Stromal cell of bone marrow (primary cell): Measurements from ENCODE around the gene SCAMP2.

ENCODE experiments used
- DNase-seq: peaks from one replicate; pipeline ENCODE4 v3.0.0-alpha.2; 2012; ENCODE audit warnings: low read depth

SCAMP2 gene

GRCh38 chr15:74838137-74838516, 35.0 kb downstream of the SCAMP2 start:
- no peak for DNase-seq

- DNase-seq, result no peak
Measured at GRCh38 chr15:74837482-74838136, 35.6 kb downstream of the SCAMP2 start.

- DNase-seq, result no peak
Measured at GRCh38 chr15:74836846-74837245, 36.3 kb downstream of the SCAMP2 start.

GRCh38 chr15:74835312-74835823, 37.8 kb downstream of the SCAMP2 start:
- DNase-seq, result peak; percentile 27

- DNase-seq, result no peak
Measured at GRCh38 chr15:74833376-74834107, 39.6 kb downstream of the SCAMP2 start.

GRCh38 chr15:74832826-74833225, 40.3 kb downstream of the SCAMP2 start:
- no peak for DNase-seq

GRCh38 chr15:74831813-74832495, 41.2 kb downstream of the SCAMP2 start:
- DNase-seq, result no peak

GRCh38 chr15:74830868-74831267, 42.3 kb downstream of the SCAMP2 start:
- DNase-seq, result no peak

GRCh38 chr15:74829991-74830390, 43.2 kb downstream of the SCAMP2 start:
- DNase-seq, result no peak

- DNase-seq, result peak; percentile 23
Measured at GRCh38 chr15:74829486-74829885, 43.7 kb downstream of the SCAMP2 start.

GRCh38 chr15:74828835-74829234, 44.3 kb downstream of the SCAMP2 start:
- no peak for DNase-seq

GRCh38 chr15:74827614-74828013, 45.6 kb downstream of the SCAMP2 start:
- no peak for DNase-seq

GRCh38 chr15:74826921-74827320, 46.2 kb downstream of the SCAMP2 start:
- DNase-seq, result no peak

- no peak for DNase-seq
Measured at GRCh38 chr15:74826364-74826819, 46.8 kb downstream of the SCAMP2 start, which contains the start of gene CPLX3. TSS of gene CPLX3 (plus strand) at chr15:74826627. CDS start at chr15:74826704, 77 bp downstream.

- DNase-seq, result no peak
Measured at GRCh38 chr15:74825866-74826265, 47.3 kb downstream of the SCAMP2 start.

GRCh38 chr15:74824976-74825375, 48.2 kb downstream of the SCAMP2 start:
- DNase-seq, result no peak

GRCh38 chr15:74823324-74823723, 49.8 kb downstream of the SCAMP2 start:
- DNase-seq, result no peak

GRCh38 chr15:74822233-74822632, 50.9 kb downstream of the SCAMP2 start:
- DNase-seq, result no peak

- no peak for DNase-seq
Measured at GRCh38 chr15:74821790-74822158, 51.4 kb downstream of the SCAMP2 start.

- no peak for DNase-seq
Measured at GRCh38 chr15:74821091-74821789, 51.9 kb downstream of the SCAMP2 start.

GRCh38 chr15:74820056-74820455, 53.1 kb downstream of the SCAMP2 start:
- no peak for DNase-seq

- no peak for DNase-seq
Measured at GRCh38 chr15:74817370-74817737, 55.8 kb downstream of the SCAMP2 start.
